ENCODE data around the gene BCDIN3D. TPM values are rescaled to one million over a fixed set of nuclear protein-coding genes. Genes with fewer than 3 reads are reported as not detected.

Gene BCDIN3D
- total and polyA plus RNA-seq, 2 of the 8 experiments (the other 6 are each of a cell fraction or from before 2014, with no cell fraction given) = 1.6 to 2.4 TPM

DNA sequence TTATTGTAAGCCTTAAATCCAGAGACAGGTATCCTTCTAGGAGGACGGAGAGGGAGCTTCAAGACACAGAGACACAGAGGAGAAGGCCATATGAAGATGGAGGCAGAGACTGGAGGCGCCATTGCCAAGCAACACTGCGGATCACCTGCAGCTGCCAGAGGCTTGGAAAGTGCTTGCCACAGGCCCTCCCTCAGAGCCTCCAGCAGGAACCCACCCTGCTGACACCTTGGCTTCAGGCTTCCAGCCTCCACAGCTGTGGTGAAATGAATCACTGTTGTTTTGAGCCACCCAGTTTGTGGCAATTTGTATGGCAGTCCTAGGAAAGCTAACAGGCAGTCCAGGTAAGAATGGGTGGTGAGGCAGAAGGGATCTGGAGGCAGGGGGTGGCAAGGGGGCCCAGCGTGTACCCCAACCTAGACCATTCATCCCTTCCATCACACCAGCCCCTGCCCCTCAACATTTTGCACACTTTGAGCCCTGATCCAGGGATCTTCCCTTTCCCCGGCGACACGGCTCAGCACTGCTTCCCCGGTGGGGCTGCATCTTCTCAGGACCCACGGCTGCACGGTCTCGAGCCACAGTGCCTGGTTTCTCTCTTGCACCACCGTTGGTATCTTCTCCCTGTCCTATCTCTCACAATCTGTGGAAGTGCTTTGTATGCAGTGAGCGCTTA lies 22.3 kb upstream of the BCDIN3D start:
- Histone ChIP-seq H3K79me2 (ENCODE audit: control insufficient read depth in 1 of 2, insufficient read depth in 2 of 2, low read length in 2 of 2) (no peaks in the 10 kb centered on the region), H3K27ac (ENCODE audit: low read depth, low read length) (no peak overlapping the region), H3K18ac (ENCODE audit: extremely low read depth, low read length) (no peak overlapping the region), H2BK120ac (replicated peaks; ENCODE audit: low read depth, low read length) (no peak overlapping the region), H3K23me2 (ENCODE audit: low read depth, low read length) (no peaks in the 10 kb centered on the region), H2BK12ac (ENCODE audit: low read depth, low read length) (no peak overlapping the region), H4K91ac (replicated peaks; ENCODE audit: insufficient read length, low read length) (no peak overlapping the region), H3K14ac (ENCODE audit: insufficient read length) (no peak overlapping the region), H3K4ac (replicated peaks; ENCODE audit: insufficient read length, low read depth, low read length) (no peak overlapping the region), H2BK5ac (ENCODE audit: low read depth, low read length) (no peak overlapping the region), H3K79me1 (ENCODE audit: low read depth, low read length) (no peaks in the 10 kb centered on the region), H4K8ac (ENCODE audit: extremely low read depth, insufficient read depth, low read length) (no peak overlapping the region), H4K5ac (ENCODE audit: insufficient read length, low read depth, low read length) (no peak overlapping the region), H3K4me2 (ENCODE audit: insufficient read depth in 1 of 2, low read depth in 2 of 2, low read length in 2 of 2) (no peak overlapping the region), H3K36me3 (ENCODE audit: control insufficient read depth in 2 of 4, insufficient read depth in 4 of 4, low read length in 3 of 4) (no peaks in the 10 kb centered on the region), H4K20me1 (replicated peaks in 1 of 2; ENCODE audit: control insufficient read depth in 1 of 2, insufficient read depth in 2 of 2, low read length in 2 of 2) (no peaks in the 10 kb centered on the region), H3K4me1 (replicated peaks in 1 of 4; ENCODE audit: control insufficient read depth in 3 of 4, insufficient read depth in 4 of 4, low read length in 3 of 4) (peaks cover 0 to 3% (median 1%) of the 10 kb centered on the region in 4 experiments; a peak in 3 of 7 replicates), H3K4me3 (ENCODE audit: extremely low read depth in 1 of 4, insufficient read depth in 2 of 4, low read depth in 3 of 4, low read length in 4 of 4) (no peak overlapping the region), H2BK15ac (ENCODE audit: low read length) (no peak overlapping the region), H3K9ac (replicated peaks in 1 of 4; ENCODE audit: extremely low read depth in 1 of 4, low read depth in 3 of 4, low read length in 3 of 4) (no peak overlapping the region), H3K27me3 (replicated peaks in 1 of 4; ENCODE audit: control insufficient read depth in 3 of 4, extremely low read depth in 1 of 4, insufficient read depth in 3 of 4, low read length in 3 of 4) (peaks cover 0 to 2% (median 0%) of the 10 kb centered on the region in 4 experiments; a peak in 1 of 7 replicates), H2AK5ac (ENCODE audit: low read depth, low read length) (no peak overlapping the region), H3K23ac (ENCODE audit: insufficient read length) (no peak overlapping the region), H2BK20ac (ENCODE audit: low read length) (no peak overlapping the region), H3K9me3 (ENCODE audit: insufficient read depth in 2 of 2, low read depth in 1 of 2, low read length in 1 of 2) (peaks cover 0 to under 1% of the 10 kb centered on the region in 2 experiments; a peak in 1 of 4 replicates), H3K56ac (replicated peaks; ENCODE audit: insufficient read length, low read depth, low read length) (no peak overlapping the region), H2AFZ (ENCODE audit: low read length) (no peak overlapping the region)
- 91% methylated on average over 13 of the region's 13 CpGs; no CpG with 5 or more reads in 1 of the 2 experiments for WGBS, 2 experiments (ENCODE audit: extremely low coverage in 1 of 2, insufficient coverage in 1 of 2, insufficient read length in 1 of 2, insufficient replicate concordance in 2 of 2, low coverage in 1 of 2, low lambda C conversion rate in 2 of 2, missing lambda C conversion rate in 1 of 2)
- DNase-seq (ENCODE audit: low read depth in 1 of 2, low spot score in 2 of 2) = no peak
- ChIA-PET POLR2A (ENCODE audit: partially characterized antibody) (interaction anchor here (0.8 kb wide), 1 partner anchor 11 kb away, joined by 3 read pairs; no protein-coding TSS in a partner anchor), CTCF (ENCODE audit: partially characterized antibody) (interaction anchor here (0.7 to 10.0 kb wide), 22 partner anchors 11 to 216 kb away, joined by 3 to 137 read pairs (median 5); partner anchors contain the start of genes AQP5 and TMBIM6)
- no peak for FAIRE-seq
- no peak for TF ChIP-seq GABPA (IDR thresholded peaks at IDR 0.05; ENCODE audit: borderline replicate concordance, insufficient read depth, low read length)
- no peak for TF ChIP-seq HDAC6 (IDR thresholded peaks at IDR 0.05; ENCODE audit: low read depth, low read length)
- no peak for TF ChIP-seq SRF (IDR thresholded peaks at IDR 0.05; ENCODE audit: low read depth, low read length)
- TF ChIP-seq JUN (IDR thresholded peaks at IDR 0.05; ENCODE audit: low read depth, low read length) = no peak
- TF ChIP-seq BCL11A (IDR thresholded peaks at IDR 0.05; ENCODE audit: low read depth in 2 of 2, low read length in 2 of 2) = no peak
- TF ChIP-seq, protein P1, sequence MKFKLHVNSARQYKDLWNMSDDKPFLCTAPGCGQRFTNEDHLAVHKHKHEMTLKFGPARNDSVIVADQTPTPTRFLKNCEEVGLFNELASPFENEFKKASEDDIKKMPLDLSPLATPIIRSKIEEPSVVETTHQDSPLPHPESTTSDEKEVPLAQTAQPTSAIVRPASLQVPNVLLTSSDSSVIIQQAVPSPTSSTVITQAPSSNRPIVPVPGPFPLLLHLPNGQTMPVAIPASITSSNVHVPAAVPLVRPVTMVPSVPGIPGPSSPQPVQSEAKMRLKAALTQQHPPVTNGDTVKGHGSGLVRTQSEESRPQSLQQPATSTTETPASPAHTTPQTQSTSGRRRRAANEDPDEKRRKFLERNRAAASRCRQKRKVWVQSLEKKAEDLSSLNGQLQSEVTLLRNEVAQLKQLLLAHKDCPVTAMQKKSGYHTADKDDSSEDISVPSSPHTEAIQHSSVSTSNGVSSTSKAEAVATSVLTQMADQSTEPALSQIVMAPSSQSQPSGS (IDR thresholded peaks at IDR 0.05; ENCODE audit: low read length) = no peak
- TF ChIP-seq CBX8 (IDR thresholded peaks at IDR 0.05; ENCODE audit: borderline replicate concordance, low read depth, low read length) = no peak
- TF ChIP-seq SP1 (IDR thresholded peaks at IDR 0.05; ENCODE audit: low read depth, low read length) = no peak

Measured in H1 (cell line).